Measurements from ENCODE around the gene SLC24A4.

DNA sequence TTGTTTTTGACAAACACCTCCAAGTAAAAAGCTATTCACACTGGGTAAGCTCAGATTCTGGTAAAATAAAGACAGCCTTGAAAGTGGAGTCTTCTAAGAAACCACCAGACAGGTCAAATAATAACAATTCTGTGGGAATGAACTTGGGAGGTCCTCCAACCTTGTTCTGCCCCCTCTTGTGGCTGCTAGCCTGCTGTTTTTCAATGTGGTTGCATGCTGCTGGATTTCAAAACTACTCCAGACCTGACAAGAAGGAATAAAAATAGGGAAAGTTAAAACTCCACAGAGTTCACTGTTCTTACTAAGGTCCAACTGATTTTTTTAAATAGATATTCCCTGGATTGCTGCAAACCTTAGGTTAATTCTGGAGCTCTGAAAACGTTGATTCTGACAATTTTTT lies 158.4 kb downstream of the SLC24A4 start:
- TF ChIP-seq, protein P1, sequence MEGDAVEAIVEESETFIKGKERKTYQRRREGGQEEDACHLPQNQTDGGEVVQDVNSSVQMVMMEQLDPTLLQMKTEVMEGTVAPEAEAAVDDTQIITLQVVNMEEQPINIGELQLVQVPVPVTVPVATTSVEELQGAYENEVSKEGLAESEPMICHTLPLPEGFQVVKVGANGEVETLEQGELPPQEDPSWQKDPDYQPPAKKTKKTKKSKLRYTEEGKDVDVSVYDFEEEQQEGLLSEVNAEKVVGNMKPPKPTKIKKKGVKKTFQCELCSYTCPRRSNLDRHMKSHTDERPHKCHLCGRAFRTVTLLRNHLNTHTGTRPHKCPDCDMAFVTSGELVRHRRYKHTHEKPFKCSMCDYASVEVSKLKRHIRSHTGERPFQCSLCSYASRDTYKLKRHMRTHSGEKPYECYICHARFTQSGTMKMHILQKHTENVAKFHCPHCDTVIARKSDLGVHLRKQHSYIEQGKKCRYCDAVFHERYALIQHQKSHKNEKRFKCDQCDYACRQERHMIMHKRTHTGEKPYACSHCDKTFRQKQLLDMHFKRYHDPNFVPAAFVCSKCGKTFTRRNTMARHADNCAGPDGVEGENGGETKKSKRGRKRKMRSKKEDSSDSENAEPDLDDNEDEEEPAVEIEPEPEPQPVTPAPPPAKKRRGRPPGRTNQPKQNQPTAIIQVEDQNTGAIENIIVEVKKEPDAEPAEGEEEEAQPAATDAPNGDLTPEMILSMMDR (IDR thresholded peaks at IDR 0.05), result no peak
- TF ChIP-seq POLR2A (IDR thresholded peaks at IDR 0.05), result no peak
